Thyroid gland (tissue), 4 donors: Measurements from ENCODE around the gene ALS2.

Source experiments
- POLR2A ChIP-seq, 2 donors: fragments of 450-650 bp; IDR thresholded peaks; one replicate each; pipeline ENCODE4 v1.6.1; 2017; ENCODE audit warnings: antibody characterized with exemption in 2 of 2, mild to moderate bottlenecking in 2 of 2, moderate library complexity in 1 of 2
- TF ChIP-seq, protein P1 (sequence below), 6 experiments: fragments of 200-600 bp in 3 of 6; fragments of 450-650 bp in 3 of 6; sonication (generic) in 3 of 6; IDR thresholded peaks; one replicate each; pipeline ENCODE4 v1.5.1; 2016 to 2019; ENCODE audit warnings: antibody characterized with exemption in 6 of 6, mild to moderate bottlenecking in 2 of 6, inconsistent platforms in 1 of 6, moderate library complexity in 1 of 6

GRCh38 chr2:201816657-201817575 lies 36.2 kb upstream of the ALS2 start:
- TF ChIP-seq, protein P1, sequence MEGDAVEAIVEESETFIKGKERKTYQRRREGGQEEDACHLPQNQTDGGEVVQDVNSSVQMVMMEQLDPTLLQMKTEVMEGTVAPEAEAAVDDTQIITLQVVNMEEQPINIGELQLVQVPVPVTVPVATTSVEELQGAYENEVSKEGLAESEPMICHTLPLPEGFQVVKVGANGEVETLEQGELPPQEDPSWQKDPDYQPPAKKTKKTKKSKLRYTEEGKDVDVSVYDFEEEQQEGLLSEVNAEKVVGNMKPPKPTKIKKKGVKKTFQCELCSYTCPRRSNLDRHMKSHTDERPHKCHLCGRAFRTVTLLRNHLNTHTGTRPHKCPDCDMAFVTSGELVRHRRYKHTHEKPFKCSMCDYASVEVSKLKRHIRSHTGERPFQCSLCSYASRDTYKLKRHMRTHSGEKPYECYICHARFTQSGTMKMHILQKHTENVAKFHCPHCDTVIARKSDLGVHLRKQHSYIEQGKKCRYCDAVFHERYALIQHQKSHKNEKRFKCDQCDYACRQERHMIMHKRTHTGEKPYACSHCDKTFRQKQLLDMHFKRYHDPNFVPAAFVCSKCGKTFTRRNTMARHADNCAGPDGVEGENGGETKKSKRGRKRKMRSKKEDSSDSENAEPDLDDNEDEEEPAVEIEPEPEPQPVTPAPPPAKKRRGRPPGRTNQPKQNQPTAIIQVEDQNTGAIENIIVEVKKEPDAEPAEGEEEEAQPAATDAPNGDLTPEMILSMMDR (IDR thresholded peaks at IDR 0.05) = no peak
- no peak for TF ChIP-seq POLR2A (IDR thresholded peaks at IDR 0.05)
